ENCODE data around the gene IGFBP2.

Gene IGFBP2

GRCh38 chr2:216657980-216658379 lies 24.8 kb downstream of the IGFBP2 start:
- Histone ChIP-seq H3K9me3 (no peaks in the 10 kb centered on the region), H3K27me3 (no peaks in the 10 kb centered on the region), H3K4me3 (ENCODE audit: low read depth in 1 of 2, low read length in 1 of 2) (no peak overlapping the region), H3K4me1 (ENCODE audit: control insufficient read depth in 1 of 2, insufficient read depth in 1 of 2, low read depth in 1 of 2, low read length in 1 of 2) (no peaks in the 10 kb centered on the region), H3K27ac (no peak overlapping the region), H3K36me3 (no peaks in the 10 kb centered on the region)
- TF ChIP-seq, protein P1, sequence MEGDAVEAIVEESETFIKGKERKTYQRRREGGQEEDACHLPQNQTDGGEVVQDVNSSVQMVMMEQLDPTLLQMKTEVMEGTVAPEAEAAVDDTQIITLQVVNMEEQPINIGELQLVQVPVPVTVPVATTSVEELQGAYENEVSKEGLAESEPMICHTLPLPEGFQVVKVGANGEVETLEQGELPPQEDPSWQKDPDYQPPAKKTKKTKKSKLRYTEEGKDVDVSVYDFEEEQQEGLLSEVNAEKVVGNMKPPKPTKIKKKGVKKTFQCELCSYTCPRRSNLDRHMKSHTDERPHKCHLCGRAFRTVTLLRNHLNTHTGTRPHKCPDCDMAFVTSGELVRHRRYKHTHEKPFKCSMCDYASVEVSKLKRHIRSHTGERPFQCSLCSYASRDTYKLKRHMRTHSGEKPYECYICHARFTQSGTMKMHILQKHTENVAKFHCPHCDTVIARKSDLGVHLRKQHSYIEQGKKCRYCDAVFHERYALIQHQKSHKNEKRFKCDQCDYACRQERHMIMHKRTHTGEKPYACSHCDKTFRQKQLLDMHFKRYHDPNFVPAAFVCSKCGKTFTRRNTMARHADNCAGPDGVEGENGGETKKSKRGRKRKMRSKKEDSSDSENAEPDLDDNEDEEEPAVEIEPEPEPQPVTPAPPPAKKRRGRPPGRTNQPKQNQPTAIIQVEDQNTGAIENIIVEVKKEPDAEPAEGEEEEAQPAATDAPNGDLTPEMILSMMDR (IDR thresholded peaks at IDR 0.05), result no peak

- no peak overlapping the region for H3K27ac ChIP-seq
- no peaks in the 10 kb centered on the region for H3K4me1 ChIP-seq (ENCODE audit: control insufficient read depth in 1 of 2, insufficient read depth in 1 of 2, low read depth in 1 of 2, low read length in 1 of 2)
These were observed 25.5 kb downstream of the IGFBP2 start for GRCh38 chr2:216658757-216659156.

DNA sequence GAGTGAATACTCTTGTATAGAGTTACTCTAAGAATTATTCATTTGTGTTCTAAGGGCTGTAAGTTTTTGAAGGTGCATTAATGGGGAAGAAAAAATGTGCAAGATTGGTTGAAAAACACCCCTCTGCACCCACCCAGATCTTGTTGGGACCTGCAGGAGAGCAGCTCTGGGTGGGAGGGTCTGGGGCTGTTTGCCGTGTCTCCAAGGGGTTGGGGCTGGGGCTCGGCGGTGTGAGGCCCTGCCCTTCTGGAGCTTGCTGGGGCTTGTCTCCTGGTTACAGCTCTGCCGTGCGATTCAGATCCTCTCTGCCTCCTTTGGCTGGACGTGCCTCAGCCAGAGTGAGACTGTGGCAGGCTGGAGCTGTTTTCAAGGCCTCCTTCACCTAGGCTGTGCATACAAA lies 26.1 kb downstream of the IGFBP2 start:
- H3K27me3 ChIP-seq, result no peaks in the 10 kb centered on the region
- TF ChIP-seq, protein P1 (IDR thresholded peaks at IDR 0.05), result no peak
- no peak overlapping the region for H3K27ac ChIP-seq
- H3K36me3 ChIP-seq, result no peaks in the 10 kb centered on the region
- H3K9me3 ChIP-seq, result no peaks in the 10 kb centered on the region
- no peaks in the 10 kb centered on the region for H3K4me1 ChIP-seq (ENCODE audit: control insufficient read depth in 1 of 2, insufficient read depth in 1 of 2, low read depth in 1 of 2, low read length in 1 of 2)
- no peak overlapping the region for H3K4me3 ChIP-seq (ENCODE audit: low read depth in 1 of 2, low read length in 1 of 2)

More at GRCh38 chr2:216658757-216659156, 25.5 kb downstream of the IGFBP2 start:
- Histone ChIP-seq H3K27me3 (no peaks in the 10 kb centered on the region), H3K9me3 (no peaks in the 10 kb centered on the region), H3K36me3 (no peaks in the 10 kb centered on the region), H3K4me3 (ENCODE audit: low read depth in 1 of 2, low read length in 1 of 2) (no peak overlapping the region)
- TF ChIP-seq, protein P1 (IDR thresholded peaks at IDR 0.05), result no peak

DNA sequence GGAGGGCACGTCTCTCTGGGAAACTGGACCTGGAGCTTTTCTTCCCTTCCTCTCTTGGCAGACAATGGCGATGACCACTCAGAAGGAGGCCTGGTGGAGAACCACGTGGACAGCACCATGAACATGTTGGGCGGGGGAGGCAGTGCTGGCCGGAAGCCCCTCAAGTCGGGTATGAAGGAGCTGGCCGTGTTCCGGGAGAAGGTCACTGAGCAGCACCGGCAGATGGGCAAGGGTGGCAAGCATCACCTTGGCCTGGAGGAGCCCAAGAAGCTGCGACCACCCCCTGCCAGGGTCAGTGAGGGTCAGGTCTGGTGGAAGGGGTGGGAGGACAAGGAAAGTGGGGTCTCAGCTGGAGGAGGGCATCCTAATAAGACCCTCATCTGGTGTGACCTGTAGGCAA lies 27.3 kb downstream of the IGFBP2 start:
- H3K27me3 ChIP-seq, result no peaks in the 10 kb centered on the region
- no peaks in the 10 kb centered on the region for H3K36me3 ChIP-seq
- TF ChIP-seq, protein P1 (IDR thresholded peaks at IDR 0.05), result no peak
- H3K4me1 ChIP-seq (ENCODE audit: control insufficient read depth in 1 of 2, insufficient read depth in 1 of 2, low read depth in 1 of 2, low read length in 1 of 2), result no peaks in the 10 kb centered on the region
- H3K4me3 ChIP-seq (ENCODE audit: low read depth in 1 of 2, low read length in 1 of 2), result no peak overlapping the region
- H3K27ac ChIP-seq, result no peak overlapping the region
- no peaks in the 10 kb centered on the region for H3K9me3 ChIP-seq

DNA sequence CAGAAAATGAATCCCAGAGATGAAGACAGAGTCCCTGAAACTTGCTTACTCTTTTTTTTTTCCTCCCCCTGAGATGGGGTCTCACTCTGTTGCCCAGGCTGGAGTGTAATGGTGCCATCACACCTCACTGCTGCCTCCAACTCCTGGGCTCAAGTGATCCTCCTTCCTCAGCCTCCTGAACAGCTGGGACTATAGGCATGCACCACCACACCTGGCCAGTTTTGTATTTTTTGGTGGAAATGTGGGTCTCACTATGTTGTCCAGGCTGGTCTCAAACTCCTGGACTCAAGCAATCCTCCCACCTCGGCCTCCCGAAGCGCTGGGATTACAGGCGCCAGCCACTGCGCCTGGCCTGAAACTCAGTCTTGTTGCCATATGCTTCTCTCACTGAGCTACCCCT lies 27.8 kb downstream of the IGFBP2 start:
- Histone ChIP-seq H3K27ac (no peak overlapping the region), H3K4me1 (ENCODE audit: control insufficient read depth in 1 of 2, insufficient read depth in 1 of 2, low read depth in 1 of 2, low read length in 1 of 2) (no peaks in the 10 kb centered on the region), H3K27me3 (no peaks in the 10 kb centered on the region), H3K9me3 (no peaks in the 10 kb centered on the region), H3K36me3 (no peaks in the 10 kb centered on the region), H3K4me3 (ENCODE audit: low read depth in 1 of 2, low read length in 1 of 2) (no peak overlapping the region)
- TF ChIP-seq, protein P1 (IDR thresholded peaks at IDR 0.05), result no peak

Measured in neutrophil (primary cell).